Upper lobe of right lung (tissue), 1 donor: ENCODE measurements around the gene ARHGDIA. TPM values are rescaled to one million over a fixed set of nuclear protein-coding genes. Genes with fewer than 3 reads are reported as not detected.

Experiments
- ATAC-seq: fragments of 200-7000 bp; cut with Tn5 transposase; one replicate; pipeline ENCODE4 v1.9.1; 2020; ENCODE audit warnings: mild to moderate bottlenecking, moderate library complexity
- DNase-seq: peaks from one replicate; pipeline ENCODE4 v3.0.0-alpha.2; 2020
- H3K27ac ChIP-seq: fragments of 200-600 bp; one replicate; pipeline ENCODE4 v1.8.0; 2022
- H3K27me3 ChIP-seq: fragments of 200-600 bp; one replicate; pipeline ENCODE4 v1.8.0; 2022; ENCODE audit warnings: mild to moderate bottlenecking
- H3K36me3 ChIP-seq: fragments of 200-600 bp; one replicate; pipeline ENCODE4 v1.8.0; 2022
- H3K4me1 ChIP-seq: fragments of 200-600 bp; one replicate; pipeline ENCODE4 v1.8.0; 2022
- H3K4me3 ChIP-seq: fragments of 200-600 bp; one replicate; pipeline ENCODE4 v1.8.0; 2022; ENCODE audit warnings: mild to moderate bottlenecking
- H3K9me3 ChIP-seq: fragments of 200-600 bp; one replicate; pipeline ENCODE4 v1.8.0; 2022
- intact Hi-C: fragments of 100-400 bp; cut with DNase I; formaldehyde crosslinking; loops from one replicate; pipeline ENCODE4 v1.11.0; 2022
- total RNA-seq: library from RNA; stranded (reverse); fragmentation: NEBNext Ultra II Directional; extraction: Animal tissue kit (Norgen Biotek cat#: 25700); gene quantifications from one replicate; pipeline ENCODE4 v1.2.1, GENCODE V29; 2021
- TF ChIP-seq, protein P1 (sequence below): fragments of 200-600 bp; IDR thresholded peaks from one replicate; pipeline ENCODE4 v1.8.0; 2022; ENCODE audit warnings: antibody characterized with exemption
- donor health status: DM: no; HTN: yes; CAD: no; lungs with severe emphysema.

The ARHGDIA gene
- total RNA-seq, 1 donor from 2014 or later, result 386 TPM

DNA sequence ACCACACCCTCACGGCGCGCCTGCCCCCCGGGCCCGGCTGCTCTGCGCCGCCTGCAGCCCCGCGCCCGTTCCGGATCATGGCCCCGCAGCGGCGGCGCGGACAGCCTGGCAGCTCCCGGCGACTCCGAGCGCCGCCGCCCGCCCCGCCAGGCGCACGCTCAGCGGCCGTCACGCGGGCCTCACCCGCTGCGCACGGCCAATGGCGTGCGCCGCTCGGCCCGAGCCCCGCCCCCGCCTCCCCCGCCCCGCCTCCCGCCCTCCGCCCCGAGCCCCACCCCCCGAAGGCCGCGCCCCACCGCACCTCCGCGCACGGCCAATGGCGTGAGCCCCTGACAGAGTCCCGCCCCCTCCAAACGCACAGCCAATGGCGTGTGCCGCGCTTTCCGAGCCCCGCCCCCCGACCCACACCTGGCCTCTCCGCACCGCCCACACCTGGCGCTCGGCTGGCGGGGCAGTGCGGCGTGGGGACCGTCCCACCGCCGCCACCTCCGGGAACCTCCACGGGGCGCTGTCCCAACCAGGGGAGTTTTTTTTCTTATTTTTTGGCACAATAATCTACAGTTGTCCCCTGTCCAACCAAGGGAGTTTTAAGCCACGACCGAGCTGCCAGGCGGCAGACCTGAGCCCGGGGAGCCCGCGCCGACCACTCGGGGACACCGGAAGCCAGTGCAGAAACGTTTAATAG lies 40.3 kb upstream of the ARHGDIA start, which contains the start of gene PCYT2:
PCYT2 (minus strand) TSS at position 123 of the 685 bp plus-strand sequence; CDS start at position 79, 44 bp downstream.
- Histone ChIP-seq H3K9me3 (no peaks in the 10 kb centered on the region), H3K27me3 (no peaks in the 10 kb centered on the region), H3K36me3 (peaks cover 39% of the 10 kb centered on the region), H3K4me3 (peak within 1 kb of the TSS; percentile 85), H3K27ac (peak within 1 kb of the TSS; percentile 60), H3K4me1 (peaks cover 14% of the 10 kb centered on the region)
- intact Hi-C loops, result no loop called here
- TF ChIP-seq, protein P1, sequence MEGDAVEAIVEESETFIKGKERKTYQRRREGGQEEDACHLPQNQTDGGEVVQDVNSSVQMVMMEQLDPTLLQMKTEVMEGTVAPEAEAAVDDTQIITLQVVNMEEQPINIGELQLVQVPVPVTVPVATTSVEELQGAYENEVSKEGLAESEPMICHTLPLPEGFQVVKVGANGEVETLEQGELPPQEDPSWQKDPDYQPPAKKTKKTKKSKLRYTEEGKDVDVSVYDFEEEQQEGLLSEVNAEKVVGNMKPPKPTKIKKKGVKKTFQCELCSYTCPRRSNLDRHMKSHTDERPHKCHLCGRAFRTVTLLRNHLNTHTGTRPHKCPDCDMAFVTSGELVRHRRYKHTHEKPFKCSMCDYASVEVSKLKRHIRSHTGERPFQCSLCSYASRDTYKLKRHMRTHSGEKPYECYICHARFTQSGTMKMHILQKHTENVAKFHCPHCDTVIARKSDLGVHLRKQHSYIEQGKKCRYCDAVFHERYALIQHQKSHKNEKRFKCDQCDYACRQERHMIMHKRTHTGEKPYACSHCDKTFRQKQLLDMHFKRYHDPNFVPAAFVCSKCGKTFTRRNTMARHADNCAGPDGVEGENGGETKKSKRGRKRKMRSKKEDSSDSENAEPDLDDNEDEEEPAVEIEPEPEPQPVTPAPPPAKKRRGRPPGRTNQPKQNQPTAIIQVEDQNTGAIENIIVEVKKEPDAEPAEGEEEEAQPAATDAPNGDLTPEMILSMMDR, result peak; percentile 28
- ATAC-seq (peak; percentile 96), DNase-seq (peak; percentile 97)

GRCh38 chr17:81910840-81911276 lies 39.7 kb upstream of the ARHGDIA start:
- TF ChIP-seq, protein P1, result no peak

DNA sequence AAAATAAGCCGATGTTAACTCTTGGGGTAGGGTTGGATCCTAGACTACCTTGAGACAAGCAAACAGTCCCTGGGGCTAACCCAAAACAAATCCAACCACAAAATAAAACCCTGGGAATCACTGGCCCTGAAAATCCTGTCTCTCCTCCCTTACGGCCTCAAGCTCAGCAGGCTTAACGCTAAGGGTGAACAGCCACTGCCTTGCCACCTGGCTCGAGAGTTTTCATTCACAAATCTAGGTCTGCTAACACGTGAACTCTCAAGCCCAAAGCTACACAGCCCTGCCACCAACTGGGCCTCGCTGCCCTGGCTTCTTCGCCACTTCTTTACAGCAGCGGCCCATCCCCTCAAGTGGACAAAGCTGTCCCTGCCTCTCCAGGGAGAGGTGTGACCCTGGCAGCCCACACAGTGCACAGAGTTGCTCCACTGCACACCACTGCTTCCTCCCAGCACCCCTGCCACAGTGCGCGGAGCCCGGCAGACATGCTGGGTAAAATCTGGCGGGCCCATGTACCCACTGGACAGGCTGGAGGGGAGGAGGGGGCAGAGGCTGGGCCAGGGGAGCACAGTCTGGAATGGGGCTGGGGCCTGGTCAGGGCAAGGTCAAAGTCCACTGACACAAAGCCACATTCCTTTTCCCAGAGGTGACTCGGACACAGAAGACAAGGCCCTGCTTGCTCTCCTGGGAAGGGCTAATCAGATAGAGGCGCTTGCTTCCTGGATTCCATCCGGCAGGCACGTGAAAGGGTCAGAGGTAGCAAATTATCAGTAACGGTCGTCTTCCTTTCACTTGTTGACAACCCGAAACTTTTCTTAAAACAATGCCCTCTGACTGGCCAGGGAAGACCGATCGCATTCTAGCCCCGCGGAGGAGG lies 39.1 kb upstream of the ARHGDIA start:
- H3K27ac ChIP-seq, result peak overlapping the region; percentile 60
- intact Hi-C loops, result no loop called here
- no peak for DNase-seq
- peaks cover 13% of the 10 kb centered on the region for H3K4me1 ChIP-seq
- no peaks in the 10 kb centered on the region for H3K27me3 ChIP-seq
- H3K9me3 ChIP-seq, result no peaks in the 10 kb centered on the region
- TF ChIP-seq, protein P1, result no peak
- H3K36me3 ChIP-seq, result peaks cover 46% of the 10 kb centered on the region
- ATAC-seq, result peak; percentile 2
- peak overlapping the region; percentile 85 for H3K4me3 ChIP-seq

More at GRCh38 chr17:81910840-81911276, 39.7 kb upstream of the ARHGDIA start:
- Histone ChIP-seq H3K4me3 (peak overlapping the region; percentile 85), H3K36me3 (peaks cover 45% of the 10 kb centered on the region), H3K27ac (peak overlapping the region; percentile 60), H3K9me3 (no peaks in the 10 kb centered on the region), H3K4me1 (peaks cover 13% of the 10 kb centered on the region), H3K27me3 (no peaks in the 10 kb centered on the region)
- intact Hi-C loops, result no loop called here
- no peak for ATAC-seq
- peak; percentile 76 for DNase-seq

- TF ChIP-seq, protein P1, result no peak
- peaks cover 13% of the 10 kb centered on the region for H3K4me1 ChIP-seq
- intact Hi-C loops, result no loop called here
- no peaks in the 10 kb centered on the region for H3K27me3 ChIP-seq
- peaks cover 36% of the 10 kb centered on the region for H3K36me3 ChIP-seq
- no peak for DNase-seq
- H3K27ac ChIP-seq, result no peak overlapping the region
- H3K4me3 ChIP-seq, result no peak overlapping the region
- no peak for ATAC-seq
- no peaks in the 10 kb centered on the region for H3K9me3 ChIP-seq
Observed at GRCh38 chr17:81909231-81909630, 38.1 kb upstream of the ARHGDIA start.

DNA sequence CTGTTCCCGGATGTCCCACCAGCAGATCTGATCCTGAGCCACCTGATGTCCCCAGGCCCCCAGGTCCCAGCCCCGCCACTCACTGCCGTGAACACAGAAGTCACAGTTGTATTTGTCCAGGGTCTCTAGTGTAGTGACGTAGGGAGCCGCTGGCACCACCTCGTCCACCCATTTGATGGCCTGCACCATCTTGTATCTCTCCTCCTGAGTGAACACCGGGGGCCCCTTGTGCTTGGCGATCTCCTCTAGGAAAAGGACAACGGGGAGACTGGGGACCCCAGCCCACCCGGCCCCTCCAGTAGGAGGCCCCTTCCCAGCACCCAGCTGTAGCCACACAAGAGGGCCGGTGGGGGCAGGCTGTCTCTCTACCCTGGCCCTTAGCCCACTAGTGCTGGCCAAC lies 37.7 kb upstream of the ARHGDIA start:
- Histone ChIP-seq H3K27ac (no peak overlapping the region), H3K4me3 (no peak overlapping the region), H3K36me3 (peaks cover 32% of the 10 kb centered on the region), H3K4me1 (peaks cover 13% of the 10 kb centered on the region), H3K9me3 (no peaks in the 10 kb centered on the region), H3K27me3 (no peaks in the 10 kb centered on the region)
- ATAC-seq (no peak), DNase-seq (no peak)
- TF ChIP-seq, protein P1, result no peak
- intact Hi-C loops, result no loop called here
